ENCODE data around the gene ADGRD1. TPM values are rescaled to one million over a fixed set of nuclear protein-coding genes. Genes with fewer than 3 reads are reported as not detected.

The ADGRD1 gene
- total RNA-seq, 4 donors from 2014 or later, result 28.2 to 52.4 (median 41.8) TPM

DNA sequence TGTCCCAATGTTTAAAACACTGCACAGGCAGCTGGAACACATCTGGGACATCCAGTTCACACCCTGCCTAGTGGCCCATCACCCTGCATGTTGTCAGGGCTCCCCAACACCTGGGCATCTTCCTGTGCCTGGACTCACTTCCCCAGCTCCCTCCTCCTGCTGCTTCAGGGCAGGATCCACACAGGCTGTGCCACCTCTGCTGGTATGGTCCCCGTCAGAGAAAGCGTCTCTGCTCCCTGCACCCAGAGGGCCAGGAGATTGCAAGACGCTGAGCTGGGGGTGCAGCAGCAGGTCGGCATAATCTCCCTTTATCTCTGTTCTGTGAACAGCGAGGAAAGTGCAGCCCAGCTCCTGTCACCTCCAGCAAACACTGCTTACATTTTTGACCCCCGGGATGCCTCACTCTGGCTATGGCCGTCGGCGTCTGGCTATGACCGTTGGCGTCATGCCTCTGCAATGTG, 124.3 kb downstream of the ADGRD1 start:
- no peaks in the 10 kb centered on the region for H3K9me3 ChIP-seq
- WGBS, result 63% methylated on average over 9 of the region's 11 CpGs
- no peak for TF ChIP-seq POLR2AphosphoS5 (IDR thresholded peaks at IDR 0.05)
- TF ChIP-seq CTCF (IDR thresholded peaks at IDR 0.05), result no peak
- no peak for TF ChIP-seq POLR2A (IDR thresholded peaks at IDR 0.05; ENCODE audit: low read depth)
- no peak for TF ChIP-seq EP300 (IDR thresholded peaks at IDR 0.05)
- peaks cover 0 to 21% (median 14%) of the 10 kb centered on the region in 4 donors for H3K36me3 ChIP-seq
- peaks cover 5 to 15% (median 8%) of the 10 kb centered on the region in 4 donors for H3K4me1 ChIP-seq
- no peak for DNase-seq (ENCODE audit: extremely low spot score)
- no peaks in the 10 kb centered on the region for H3K27me3 ChIP-seq
- H3K27ac ChIP-seq (replicated peaks in 1 of 4), result no peak overlapping the region
- no peak overlapping the region for H3K4me3 ChIP-seq
- intact Hi-C loops (cut with DNase I), result no loop called here

DNA sequence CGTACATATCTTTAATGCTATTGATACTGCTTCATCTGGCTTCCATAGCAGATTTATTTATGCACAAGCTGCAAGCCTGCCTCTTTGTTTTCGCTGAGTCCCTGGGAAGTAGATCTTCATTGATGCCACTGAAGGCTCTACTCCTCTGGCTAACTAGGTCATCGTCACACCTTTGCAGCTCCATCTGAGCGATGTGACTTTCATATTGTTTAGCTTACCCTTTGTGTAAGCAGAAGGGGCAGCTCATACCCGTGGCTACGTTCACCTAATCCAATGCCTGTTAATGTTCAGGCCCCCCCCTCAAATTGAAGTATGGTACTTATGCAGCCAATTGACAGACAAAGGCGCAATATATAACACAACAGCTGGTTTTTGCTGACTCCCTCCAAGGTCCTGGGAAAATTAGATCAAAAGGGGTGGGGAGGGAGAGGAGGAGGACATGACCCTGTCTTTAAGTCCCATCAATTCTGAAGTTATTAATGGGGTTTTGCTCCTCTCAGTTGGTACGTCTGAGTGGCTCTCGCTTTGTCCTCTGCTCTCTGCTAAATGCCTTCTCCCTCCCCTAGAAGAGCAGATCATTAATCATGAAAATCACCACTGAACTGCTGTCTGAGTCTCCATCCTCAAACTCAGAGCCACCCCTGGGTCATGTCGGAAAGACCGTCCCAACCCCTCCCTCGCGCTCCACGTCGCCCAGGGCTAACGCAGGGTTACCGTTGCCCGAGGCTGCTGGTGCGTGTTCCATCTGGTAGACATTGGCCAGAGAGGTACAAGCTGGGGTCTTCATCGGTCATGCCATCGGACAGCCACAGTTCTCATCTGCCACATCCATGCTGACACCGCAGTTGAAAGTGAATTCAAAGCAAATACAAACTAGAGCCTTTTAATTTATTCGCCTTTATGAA, 128.8 kb downstream of the ADGRD1 start:
- WGBS, result 80% methylated on average over 23 of the region's 23 CpGs
- no peaks in the 10 kb centered on the region for H3K4me1 ChIP-seq
- H3K4me3 ChIP-seq, result no peak overlapping the region
- TF ChIP-seq POLR2AphosphoS5 (IDR thresholded peaks at IDR 0.05) (no peak), CTCF (IDR thresholded peaks at IDR 0.05) (no peak), EP300 (IDR thresholded peaks at IDR 0.05) (no peak), POLR2A (IDR thresholded peaks at IDR 0.05; ENCODE audit: low read depth) (no peak)
- peaks cover 0 to 48% (median 38%) of the 10 kb centered on the region in 4 donors for H3K36me3 ChIP-seq
- DNase-seq (ENCODE audit: extremely low spot score), result no peak
- no peak overlapping the region for H3K27ac ChIP-seq (replicated peaks in 1 of 4)
- intact Hi-C loops (cut with DNase I), result no loop called here
- no peaks in the 10 kb centered on the region for H3K9me3 ChIP-seq
- no peaks in the 10 kb centered on the region for H3K27me3 ChIP-seq

DNA sequence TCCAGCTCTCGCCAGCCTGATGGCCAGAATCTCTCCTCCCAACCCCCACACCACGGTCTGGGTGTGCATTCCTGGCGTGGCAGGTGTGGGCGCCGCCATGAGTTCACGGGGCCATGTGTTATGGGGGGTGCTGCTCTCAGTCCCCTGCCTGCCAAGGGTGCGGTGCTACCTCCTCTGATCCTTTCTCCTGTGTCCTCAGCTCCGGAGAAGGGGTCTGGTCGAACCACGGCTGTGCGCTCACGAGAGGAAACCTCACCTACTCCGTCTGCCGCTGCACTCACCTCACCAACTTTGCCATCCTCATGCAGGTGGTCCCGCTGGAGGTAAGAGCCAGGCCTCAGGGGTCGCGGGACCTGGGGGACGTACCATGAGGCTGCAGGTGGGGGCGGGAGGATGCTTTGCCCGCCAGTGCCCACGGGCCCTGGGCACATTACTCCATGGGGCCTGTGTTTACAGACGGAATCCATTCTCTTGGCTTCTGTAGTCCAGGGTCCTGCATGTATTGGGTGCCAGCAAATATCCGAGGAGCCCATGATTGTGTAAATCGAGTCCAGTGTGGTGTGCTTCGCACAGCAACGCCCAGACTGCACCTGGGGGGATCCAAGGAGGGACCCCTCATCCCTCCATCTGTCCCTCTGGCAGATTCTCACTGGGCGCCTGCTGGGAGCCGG, 130.8 kb downstream of the ADGRD1 start:
- no peak for DNase-seq (ENCODE audit: extremely low spot score)
- peaks cover 0 to 55% (median 44%) of the 10 kb centered on the region in 4 donors for H3K36me3 ChIP-seq
- no peak overlapping the region for H3K27ac ChIP-seq (replicated peaks in 1 of 4)
- intact Hi-C loops (cut with DNase I), result no loop called here
- no peak overlapping the region for H3K4me3 ChIP-seq
- no peak for TF ChIP-seq POLR2A (IDR thresholded peaks at IDR 0.05; ENCODE audit: low read depth)
- no peak for TF ChIP-seq POLR2AphosphoS5 (IDR thresholded peaks at IDR 0.05)
- TF ChIP-seq CTCF (IDR thresholded peaks at IDR 0.05), result no peak
- no peak for TF ChIP-seq EP300 (IDR thresholded peaks at IDR 0.05)
- H3K4me1 ChIP-seq, result no peaks in the 10 kb centered on the region
- no peaks in the 10 kb centered on the region for H3K27me3 ChIP-seq
- 87% methylated on average over 25 of the region's 28 CpGs for WGBS
- no peaks in the 10 kb centered on the region for H3K9me3 ChIP-seq

- WGBS, result 86% methylated on average over 15 of the region's 22 CpGs
- no peaks in the 10 kb centered on the region for H3K9me3 ChIP-seq
- peaks cover 0 to 58% (median 47%) of the 10 kb centered on the region in 4 donors for H3K36me3 ChIP-seq
- no peak for TF ChIP-seq POLR2A (IDR thresholded peaks at IDR 0.05; ENCODE audit: low read depth)
- TF ChIP-seq POLR2AphosphoS5 (IDR thresholded peaks at IDR 0.05), result no peak
- TF ChIP-seq EP300 (IDR thresholded peaks at IDR 0.05), result no peak
- no peak for TF ChIP-seq CTCF (IDR thresholded peaks at IDR 0.05)
- no peak overlapping the region for H3K4me3 ChIP-seq
- no peak overlapping the region for H3K27ac ChIP-seq (replicated peaks in 1 of 4)
- DNase-seq (ENCODE audit: extremely low spot score), result no peak
- H3K27me3 ChIP-seq, result no peaks in the 10 kb centered on the region
- peaks cover 0 to 2% (median 0%) of the 10 kb centered on the region in 4 donors for H3K4me1 ChIP-seq
- intact Hi-C loops (cut with DNase I), result no loop called here
These were observed 131.6 kb downstream of the ADGRD1 start for GRCh38 chr12:131085125-131085815.

All from esophagus muscularis mucosa (tissue), 4 donors.